BLaER1 treated with 17β-estradiol and CSF1 and Interleukin-3, amounts not matched to agents 10 nM and 100 nM (cell line): ENCODE data around the gene RNF144A.
A peak's percentile ranks its signal among the peaks of the same experiment; 100 is the strongest.

Experiments
- H3K27ac ChIP-seq, 11 experiments: shearing (Covaris generic); formaldehyde crosslinking; 2 replicates each; pipeline ENCODE4 v1.8.1; 2022
- H3K27me3 ChIP-seq, 11 experiments: shearing (Covaris generic); formaldehyde crosslinking; 2 replicates each; pipeline ENCODE4 v1.8.1; 2022
- H3K36me3 ChIP-seq, 11 experiments: shearing (Covaris generic); formaldehyde crosslinking; 2 replicates each; pipeline ENCODE4 v1.8.1; 2022
- H3K4me1 ChIP-seq, 10 experiments: shearing (Covaris generic); formaldehyde crosslinking; 2 replicates each; pipeline ENCODE4 v1.8.1; 2022
- H3K4me2 ChIP-seq, 11 experiments: shearing (Covaris generic); formaldehyde crosslinking; 2 replicates each; pipeline ENCODE4 v1.8.1; 2022
- H3K4me3 ChIP-seq, 10 experiments: shearing (Covaris generic); formaldehyde crosslinking; 2 replicates each; pipeline ENCODE4 v1.8.1; 2022
- H3K9ac ChIP-seq, 11 experiments: shearing (Covaris generic); formaldehyde crosslinking; 2 replicates each; pipeline ENCODE4 v1.8.1; 2022
- H3K9me3 ChIP-seq, 11 experiments: shearing (Covaris generic); formaldehyde crosslinking; replicated peaks in 1 of 11; 2 replicates each; pipeline ENCODE4 v1.8.1; 2022
- H4K20me1 ChIP-seq, 11 experiments: shearing (Covaris generic); formaldehyde crosslinking; 2 replicates each; pipeline ENCODE4 v1.8.1; 2022
- Cebpa-rat ChIP-seq, 11 experiments: shearing (Covaris generic); IDR thresholded peaks; 2 replicates each; pipeline ENCODE4 v1.8.1; 2022

RNF144A gene

DNA sequence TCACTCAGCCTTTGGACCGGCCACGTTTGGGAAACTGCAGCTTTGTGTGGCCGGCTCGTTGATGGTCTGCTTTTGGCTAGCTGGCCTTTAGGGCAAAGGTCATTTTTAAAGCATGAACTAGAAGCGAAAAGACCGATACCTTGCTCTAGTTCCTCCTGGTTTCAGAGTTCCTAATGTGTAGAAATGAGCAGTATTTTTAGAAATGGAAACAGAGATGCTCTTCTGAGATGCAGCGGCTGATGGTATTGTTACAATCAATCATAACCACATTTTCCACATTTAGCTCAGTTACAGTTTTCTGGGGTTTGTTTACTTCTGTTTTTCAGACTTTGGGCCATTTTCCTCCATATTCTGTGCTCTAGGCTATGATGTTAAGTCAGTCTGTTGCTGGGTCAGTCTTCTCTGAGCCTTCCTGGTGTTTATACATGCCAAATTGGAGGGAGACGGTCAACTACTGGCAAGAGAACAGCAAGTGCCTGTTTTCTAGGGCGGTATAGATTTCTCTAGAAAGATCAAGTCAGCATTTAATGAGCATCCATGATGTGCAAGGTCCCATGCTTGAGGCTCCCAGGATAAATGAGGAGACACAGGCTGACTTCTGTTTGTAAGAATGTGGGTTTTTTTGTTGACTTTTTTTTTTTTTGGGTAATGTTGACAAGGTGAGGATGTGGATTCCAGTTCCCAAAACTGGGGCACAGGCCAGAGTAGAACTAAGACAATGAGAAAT lies 28.0 kb downstream of the RNF144A start:
- Histone ChIP-seq H3K9ac (peak overlapping the region in 4 of 11 experiments; percentile 1 to 39 (median 30); a peak in 5 of 22 replicates), H3K36me3 (peaks cover 0 to 50% (median 35%) of the 10 kb centered on the region in 11 experiments; a peak in 14 of 22 replicates), H3K4me3 (no peak overlapping the region)

DNA sequence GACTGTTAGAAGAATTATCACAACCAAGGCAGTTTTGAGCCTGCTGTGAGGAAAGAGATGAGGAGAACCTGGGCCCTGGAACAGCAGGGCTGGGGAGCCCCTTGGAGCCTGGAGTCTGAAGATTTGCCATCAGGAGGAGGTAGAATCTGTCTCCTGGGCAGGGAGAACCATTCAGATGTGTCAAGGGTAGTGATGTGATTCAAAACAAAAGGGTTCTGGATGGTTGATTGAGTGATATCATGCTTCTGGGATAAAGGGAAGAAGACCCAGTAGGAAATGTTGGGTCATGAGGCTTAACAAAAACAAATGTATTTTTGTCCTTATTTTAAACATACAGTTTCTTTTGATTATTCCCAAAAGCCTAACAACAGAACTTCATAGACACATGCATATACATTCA lies 28.6 kb downstream of the RNF144A start:
- Histone ChIP-seq H3K27ac (peak overlapping the region in 8 of 11 experiments; percentile 37 to 67 (median 54); a peak in 14 of 22 replicates), H3K4me3 (no peak overlapping the region), H4K20me1 (no peaks in the 10 kb centered on the region), H3K4me2 (peak overlapping the region; percentile 53 to 90 (median 73)), H3K36me3 (peaks cover 0 to 47% (median 33%) of the 10 kb centered on the region in 11 experiments; a peak in 14 of 22 replicates), H3K27me3 (no peaks in the 10 kb centered on the region), H3K4me1 (peaks cover 22 to 42% (median 34%) of the 10 kb centered on the region in 10 experiments), H3K9ac (0 out of 22 replicates have a peak overlapping the region, but pooled peaks of 1 of the 11 experiments have one; percentile 39), H3K9me3 (peaks cover 0 to 13% (median 0%) of the 10 kb centered on the region in 11 experiments; a peak in 1 of 22 replicates)
- no peak for TF ChIP-seq Cebpa-rat (IDR thresholded peaks at IDR 0.05)

More for the DNA sequence above, 28.0 kb downstream of the RNF144A start:
- H3K4me1 ChIP-seq = peaks cover 22 to 42% (median 34%) of the 10 kb centered on the region in 10 experiments
- no peak for TF ChIP-seq Cebpa-rat (IDR thresholded peaks at IDR 0.05)
- H3K4me2 ChIP-seq = peak overlapping the region; percentile 53 to 90 (median 73)
- peaks cover 0 to 13% (median 0%) of the 10 kb centered on the region in 11 experiments; a peak in 1 of 22 replicates for H3K9me3 ChIP-seq
- peak overlapping the region in 9 of 11 experiments; percentile 8 to 67 (median 49); a peak in 15 of 22 replicates for H3K27ac ChIP-seq
- H4K20me1 ChIP-seq = no peaks in the 10 kb centered on the region
- no peaks in the 10 kb centered on the region for H3K27me3 ChIP-seq

DNA sequence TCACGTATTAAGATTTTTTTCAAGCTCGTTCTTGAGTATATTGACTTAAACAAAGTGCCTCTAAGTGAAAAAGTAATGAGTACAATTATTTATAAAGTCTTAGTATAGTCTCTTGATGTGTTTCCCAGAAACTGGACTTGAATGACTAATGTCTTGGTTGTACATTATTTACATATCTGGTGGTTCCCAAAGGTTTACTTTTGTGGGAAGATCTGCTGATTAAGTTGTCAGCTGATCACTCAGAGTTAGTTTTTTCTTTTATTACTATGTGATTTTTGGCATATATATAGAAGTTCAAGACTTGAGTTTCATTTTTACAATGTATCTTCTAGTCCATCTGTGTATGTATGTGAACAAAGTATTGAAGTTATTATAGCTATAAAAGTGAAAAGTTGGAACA lies 29.5 kb downstream of the RNF144A start:
- Histone ChIP-seq H3K27ac (peak overlapping the region in 1 of 11 experiments; percentile 28; a peak in 2 of 22 replicates), H3K4me3 (no peak overlapping the region), H4K20me1 (no peaks in the 10 kb centered on the region), H3K4me1 (peaks cover 22 to 42% (median 34%) of the 10 kb centered on the region in 10 experiments), H3K36me3 (peaks cover 0 to 38% (median 24%) of the 10 kb centered on the region in 11 experiments; a peak in 13 of 22 replicates), H3K27me3 (no peaks in the 10 kb centered on the region), H3K4me2 (peak overlapping the region in 2 of 11 experiments; percentile 27 to 39; a peak in 3 of 22 replicates), H3K9ac (no peak overlapping the region), H3K9me3 (peaks cover 0 to 11% (median 0%) of the 10 kb centered on the region in 11 experiments; a peak in 1 of 22 replicates)
- no peak for TF ChIP-seq Cebpa-rat (IDR thresholded peaks at IDR 0.05)

DNA sequence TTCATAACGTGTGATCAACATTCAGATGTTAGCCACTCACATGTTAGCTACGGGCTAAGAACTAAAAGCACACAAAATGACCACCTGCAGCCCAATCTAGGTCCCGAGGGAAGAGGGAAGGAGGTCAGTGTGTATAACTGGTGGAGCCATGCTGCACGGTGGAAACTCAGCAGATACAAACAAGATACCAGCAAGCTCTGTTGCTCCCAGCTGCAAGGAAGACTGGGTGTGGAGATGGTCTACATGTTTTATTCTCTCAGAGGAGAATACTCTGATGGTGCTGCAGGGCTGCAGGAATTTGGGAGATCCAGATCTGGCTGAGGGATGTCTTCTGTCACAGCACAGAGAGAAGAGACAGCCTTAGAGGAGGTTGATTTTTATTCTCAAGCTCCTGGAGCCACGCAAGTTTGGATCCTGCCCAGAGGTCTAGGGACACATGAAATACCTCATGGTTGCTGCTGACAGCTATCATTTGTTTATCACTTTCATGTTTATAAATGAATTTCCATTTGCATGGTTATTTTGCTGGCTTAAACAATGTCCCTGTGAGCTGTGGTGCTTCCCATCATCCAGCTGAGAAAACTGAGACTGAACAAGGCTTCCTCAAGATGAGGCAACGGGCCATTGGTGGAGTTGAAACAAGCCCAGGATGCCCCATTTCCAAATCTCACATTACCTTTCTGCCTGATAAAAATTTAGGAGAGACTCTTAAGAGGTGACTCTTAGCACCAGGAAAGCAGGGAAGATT lies 30.9 kb downstream of the RNF144A start:
- Histone ChIP-seq H3K4me3 (no peak overlapping the region), H3K27me3 (no peaks in the 10 kb centered on the region), H3K36me3 (peaks cover 0 to 25% (median 10%) of the 10 kb centered on the region in 11 experiments; a peak in 10 of 22 replicates), H3K9ac (no peak overlapping the region), H3K4me1 (peaks cover 22 to 42% (median 34%) of the 10 kb centered on the region in 10 experiments), H3K4me2 (peak overlapping the region in 6 of 11 experiments; percentile 28 to 46 (median 45); a peak in 9 of 22 replicates), H3K27ac (no peak overlapping the region), H4K20me1 (no peaks in the 10 kb centered on the region), H3K9me3 (peaks cover 0 to 8% (median 0%) of the 10 kb centered on the region in 11 experiments; a peak in 1 of 22 replicates)
- TF ChIP-seq Cebpa-rat (IDR thresholded peaks at IDR 0.05) = no peak

DNA sequence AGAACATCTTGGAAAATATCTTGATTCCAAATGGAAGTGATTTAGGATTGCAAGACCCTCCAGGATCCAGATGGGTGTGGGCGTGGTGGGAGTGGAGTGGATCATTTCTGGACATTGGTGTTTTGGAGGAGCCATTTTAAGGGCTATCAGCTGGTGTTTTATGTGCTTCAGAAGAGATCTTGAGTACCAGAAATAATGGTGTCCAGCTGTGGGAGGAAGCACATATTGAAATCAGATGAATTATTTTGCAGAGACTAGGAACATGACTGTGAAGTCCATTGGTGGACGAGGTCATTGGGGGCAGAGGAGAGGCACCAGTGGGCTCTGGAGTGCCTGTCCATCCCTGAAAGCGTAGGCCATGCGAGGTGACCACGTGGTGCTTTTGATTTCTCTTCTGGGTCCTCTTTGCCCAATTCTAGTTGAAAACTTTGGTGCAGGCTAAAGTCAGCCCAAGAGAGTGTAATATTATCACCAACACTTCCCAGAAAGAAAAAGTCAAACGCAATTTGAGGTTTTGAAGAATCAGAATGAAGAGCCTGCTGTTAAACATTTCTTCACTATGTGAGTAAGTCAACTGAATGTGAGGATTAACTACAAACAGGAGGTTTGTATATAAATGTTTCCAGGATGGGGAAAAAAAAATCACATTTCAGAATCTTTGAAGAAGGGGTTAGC lies 31.6 kb downstream of the RNF144A start:
- Histone ChIP-seq H3K27me3 (no peaks in the 10 kb centered on the region), H3K36me3 (peaks cover 0 to 17% (median 3%) of the 10 kb centered on the region in 11 experiments; a peak in 6 of 22 replicates), H3K4me3 (no peak overlapping the region), H3K27ac (no peak overlapping the region), H3K4me1 (peaks cover 22 to 35% (median 30%) of the 10 kb centered on the region in 10 experiments), H4K20me1 (no peaks in the 10 kb centered on the region), H3K9me3 (peaks cover 0 to 5% (median 0%) of the 10 kb centered on the region in 11 experiments; a peak in 1 of 22 replicates), H3K9ac (no peak overlapping the region), H3K4me2 (no peak overlapping the region)
- no peak for TF ChIP-seq Cebpa-rat (IDR thresholded peaks at IDR 0.05)

DNA sequence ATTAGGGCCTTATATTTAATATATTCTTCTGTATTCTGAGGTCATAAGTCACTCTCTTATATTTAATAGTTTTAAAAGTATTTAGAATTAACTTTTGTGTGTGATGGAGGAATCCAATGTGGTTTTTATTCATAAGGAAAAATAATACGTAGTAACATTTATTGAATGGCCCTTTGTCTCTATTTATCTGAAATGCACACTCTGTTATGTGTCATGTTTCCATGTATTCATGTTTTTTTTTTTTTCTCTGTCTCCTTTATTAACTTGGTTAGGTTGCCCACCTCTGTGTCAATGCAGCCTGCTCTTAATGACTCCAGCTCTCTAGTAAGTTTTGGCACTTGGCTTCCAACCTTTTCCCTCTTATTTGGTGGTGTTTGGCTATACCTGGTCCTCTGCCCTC lies 33.8 kb downstream of the RNF144A start:
- H3K27ac ChIP-seq = no peak overlapping the region
- no peaks in the 10 kb centered on the region for H4K20me1 ChIP-seq
- TF ChIP-seq Cebpa-rat (IDR thresholded peaks at IDR 0.05) = no peak
- H3K9ac ChIP-seq = no peak overlapping the region
- no peak overlapping the region for H3K4me2 ChIP-seq
- H3K9me3 ChIP-seq = no peaks in the 10 kb centered on the region
- H3K4me1 ChIP-seq = peaks cover 5 to 13% (median 8%) of the 10 kb centered on the region in 10 experiments; a peak in 17 of 20 replicates
- no peaks in the 10 kb centered on the region for H3K27me3 ChIP-seq
- H3K36me3 ChIP-seq = peaks cover 0 to 12% (median 0%) of the 10 kb centered on the region in 11 experiments; a peak in 2 of 22 replicates
- no peak overlapping the region for H3K4me3 ChIP-seq

DNA sequence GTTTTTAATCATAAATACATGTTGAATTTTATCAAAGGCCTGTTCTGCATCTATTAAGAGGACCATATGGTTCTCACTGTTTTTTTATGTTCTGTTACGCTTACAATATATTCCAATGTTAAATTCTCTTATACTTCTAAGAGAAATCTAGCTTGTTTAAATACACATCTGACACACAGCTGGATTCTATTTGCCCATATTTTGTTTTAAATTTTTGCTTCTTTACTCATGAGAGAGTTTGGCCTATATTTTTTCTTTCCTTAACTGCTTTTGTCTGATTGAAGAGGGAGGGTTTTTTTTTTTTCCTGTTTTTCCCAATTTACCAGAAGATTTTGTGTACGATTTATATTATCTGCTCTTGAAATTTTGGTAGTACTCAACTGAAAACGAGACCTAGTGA lies 34.9 kb downstream of the RNF144A start:
- Histone ChIP-seq H3K27me3 (no peaks in the 10 kb centered on the region), H3K4me2 (no peak overlapping the region), H4K20me1 (no peaks in the 10 kb centered on the region), H3K9ac (no peak overlapping the region), H3K27ac (no peak overlapping the region), H3K36me3 (peaks cover 0 to 12% (median 0%) of the 10 kb centered on the region in 11 experiments; a peak in 2 of 22 replicates), H3K9me3 (no peaks in the 10 kb centered on the region), H3K4me3 (no peak overlapping the region), H3K4me1 (peaks cover 0 to 13% (median 7%) of the 10 kb centered on the region in 10 experiments; a peak in 12 of 20 replicates)
- TF ChIP-seq Cebpa-rat (IDR thresholded peaks at IDR 0.05) = no peak

DNA sequence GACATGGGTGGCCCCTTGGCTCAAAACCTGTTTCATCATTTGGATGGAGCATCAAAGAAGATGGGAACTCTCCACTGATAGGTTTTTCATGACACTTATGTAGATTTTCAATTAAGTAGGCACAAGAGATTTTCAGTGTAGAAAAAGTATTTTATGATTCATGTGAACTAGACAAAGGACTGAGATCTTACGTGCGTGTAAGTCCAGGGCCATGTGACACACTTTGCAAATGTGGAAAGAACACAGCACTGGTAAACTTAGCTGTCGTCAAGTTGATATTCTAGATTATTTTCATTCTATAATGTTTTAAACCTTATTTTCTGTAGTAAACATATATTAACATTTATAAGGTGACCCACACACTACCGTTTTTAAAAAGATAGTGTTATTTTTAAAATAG lies 37.4 kb downstream of the RNF144A start:
- Histone ChIP-seq H3K9me3 (no peaks in the 10 kb centered on the region), H3K4me2 (no peak overlapping the region), H3K4me3 (no peak overlapping the region), H3K36me3 (peaks cover 0 to 12% (median 0%) of the 10 kb centered on the region in 11 experiments; a peak in 2 of 22 replicates), H3K4me1 (no peaks in the 10 kb centered on the region), H4K20me1 (no peaks in the 10 kb centered on the region), H3K27me3 (no peaks in the 10 kb centered on the region), H3K27ac (no peak overlapping the region), H3K9ac (no peak overlapping the region)
- TF ChIP-seq Cebpa-rat (IDR thresholded peaks at IDR 0.05) = no peak
